DMS 273 (cell line): Measurements from ENCODE around the gene PDGFD.

Source experiments
- DNase-seq: peaks from one replicate; lab custom pipeline; 2025; ENCODE audit not compliant: unreplicated experiment; lab: John Stamatoyannopoulos, UW

PDGFD gene

GRCh38 chr11:104005234-104005855 lies 158.6 kb downstream of the PDGFD start:
- no peak for DNase-seq

DNA sequence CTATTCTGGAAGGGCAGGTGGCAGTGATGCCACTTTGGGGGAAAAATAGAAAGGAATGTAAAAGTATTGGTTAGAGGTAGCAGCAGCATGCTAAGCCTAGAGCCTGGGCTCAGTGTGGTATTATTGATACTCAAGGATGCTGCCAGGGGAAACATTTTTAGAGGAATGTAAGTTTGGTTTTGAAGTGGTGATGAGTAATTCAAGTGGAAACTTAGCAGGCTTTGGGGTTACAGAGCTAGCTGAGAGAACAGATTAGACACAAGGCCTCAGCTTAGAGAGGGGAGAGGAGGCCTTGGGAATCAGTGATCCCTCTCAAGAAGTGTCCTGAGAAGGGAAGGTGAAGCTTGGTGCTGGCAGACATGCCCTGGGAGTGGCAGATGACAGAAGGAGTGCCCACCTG lies 160.5 kb downstream of the PDGFD start:
- DNase-seq = no peak

DNA sequence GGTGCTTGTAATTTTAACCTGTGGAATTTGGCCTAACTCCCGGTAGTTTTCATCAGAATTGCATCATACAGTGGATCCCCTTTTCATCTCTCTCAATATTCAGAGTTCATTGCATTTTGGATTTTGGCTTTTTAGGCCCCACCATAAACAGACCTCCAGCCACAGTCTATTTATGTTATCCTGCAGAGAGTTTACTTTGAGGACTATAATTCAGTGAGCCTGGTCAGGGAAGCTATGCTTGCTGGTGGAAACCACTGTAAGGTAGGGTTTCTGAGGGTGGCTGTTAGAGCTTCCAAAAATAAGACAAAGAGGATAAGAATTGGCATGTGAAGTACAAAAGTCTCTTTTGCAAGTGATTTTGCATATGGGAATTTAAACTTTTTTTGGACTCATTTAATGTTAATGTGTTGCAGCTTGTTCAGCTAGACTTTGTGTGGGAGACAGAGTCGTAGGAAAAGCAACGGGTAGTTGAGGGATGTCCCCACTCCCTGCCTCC lies 162.3 kb downstream of the PDGFD start:
- no peak for DNase-seq

- DNase-seq = no peak
Observed at GRCh38 chr11:104000798-104001197, 163.1 kb downstream of the PDGFD start.

DNA sequence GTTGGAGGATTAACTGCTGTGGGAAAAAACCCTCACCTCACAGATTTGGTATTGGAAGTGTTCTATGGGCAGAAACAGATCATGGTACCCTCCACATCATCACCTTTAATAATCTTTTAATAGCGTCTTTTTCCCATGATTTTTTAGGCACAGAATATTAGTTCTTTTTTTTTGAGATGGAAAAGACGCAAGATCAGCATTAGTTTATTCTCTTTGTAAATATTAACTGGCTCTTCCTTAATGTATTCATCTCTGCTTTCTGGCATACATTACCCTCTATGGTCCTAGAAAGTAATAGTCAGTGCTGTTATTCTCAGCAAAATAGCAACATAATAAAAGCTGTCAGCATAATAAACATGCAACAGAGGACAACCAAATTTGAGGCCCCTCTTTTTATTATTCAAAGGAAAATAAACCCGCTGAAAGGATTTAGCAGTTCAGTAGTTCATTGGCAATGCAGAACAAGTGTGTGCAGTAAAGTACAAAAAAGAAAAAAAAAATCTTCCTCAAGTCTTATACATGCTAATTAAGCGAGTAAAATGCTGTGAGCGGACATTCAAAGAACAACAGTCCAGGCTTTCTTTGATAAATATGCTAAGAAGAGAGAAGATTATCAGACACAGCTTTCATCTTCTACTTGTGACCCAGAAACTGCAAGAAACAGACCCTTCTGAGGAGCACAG lies 165.0 kb downstream of the PDGFD start:
- DNase-seq = no peak

DNA sequence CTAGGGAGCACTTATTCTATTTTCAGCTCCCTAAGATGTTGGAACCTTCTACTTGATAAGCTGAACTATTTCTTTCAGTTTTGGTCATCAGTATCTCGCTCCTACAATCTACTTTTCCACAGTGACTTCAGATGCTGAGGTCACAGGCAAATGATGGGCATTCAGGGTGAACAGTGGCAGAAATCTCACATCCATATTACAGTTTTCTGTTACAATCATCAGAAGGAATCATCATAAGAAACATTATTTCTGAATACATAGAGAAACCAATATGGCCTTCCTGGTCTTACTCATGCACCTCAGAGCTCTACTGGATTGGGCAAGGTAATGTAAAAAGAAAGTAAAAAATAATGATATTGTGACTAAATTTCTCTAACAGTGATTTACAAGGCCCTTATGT lies 166.9 kb downstream of the PDGFD start:
- DNase-seq = no peak

DNA sequence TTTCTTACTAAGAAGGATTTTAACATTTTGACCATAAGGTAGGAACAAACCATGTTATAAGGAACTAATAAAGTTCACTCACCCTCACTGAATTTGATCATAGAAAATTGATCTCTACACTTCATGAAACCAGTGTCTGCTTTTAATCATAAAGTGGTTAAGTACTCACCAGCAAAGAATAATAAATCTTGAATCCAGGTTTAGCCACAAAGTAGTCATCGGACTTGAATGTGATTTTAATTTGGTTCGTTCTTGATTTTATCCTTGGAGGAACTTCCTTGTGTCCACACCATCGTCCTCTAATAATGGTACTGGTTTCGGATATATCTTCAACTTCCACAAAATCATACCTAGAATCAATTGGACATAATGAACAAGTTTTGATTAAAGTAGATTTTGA lies 168.1 kb downstream of the PDGFD start:
- no peak for DNase-seq

DNA sequence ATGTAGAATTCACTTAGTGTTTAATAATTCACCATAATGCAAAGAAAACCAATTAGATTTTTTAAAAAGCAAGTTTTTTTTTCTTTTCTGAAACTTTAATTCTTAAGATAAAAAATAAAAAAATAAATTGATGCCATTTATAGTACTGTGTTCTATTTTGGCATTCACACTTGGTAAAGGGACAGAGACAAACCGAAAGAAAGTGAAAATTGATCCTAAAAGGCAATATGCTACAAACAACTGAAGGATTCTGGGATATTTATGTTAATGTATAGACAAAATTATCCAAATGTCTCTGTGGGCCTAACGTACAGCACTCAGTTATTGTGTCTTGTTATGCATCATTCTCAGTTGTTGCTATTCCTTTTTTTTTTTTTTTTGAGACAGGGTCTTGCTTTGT lies 169.4 kb downstream of the PDGFD start:
- no peak for DNase-seq

- DNase-seq = no peak
Observed at GRCh38 chr11:103994094-103994493, 169.9 kb downstream of the PDGFD start.

DNA sequence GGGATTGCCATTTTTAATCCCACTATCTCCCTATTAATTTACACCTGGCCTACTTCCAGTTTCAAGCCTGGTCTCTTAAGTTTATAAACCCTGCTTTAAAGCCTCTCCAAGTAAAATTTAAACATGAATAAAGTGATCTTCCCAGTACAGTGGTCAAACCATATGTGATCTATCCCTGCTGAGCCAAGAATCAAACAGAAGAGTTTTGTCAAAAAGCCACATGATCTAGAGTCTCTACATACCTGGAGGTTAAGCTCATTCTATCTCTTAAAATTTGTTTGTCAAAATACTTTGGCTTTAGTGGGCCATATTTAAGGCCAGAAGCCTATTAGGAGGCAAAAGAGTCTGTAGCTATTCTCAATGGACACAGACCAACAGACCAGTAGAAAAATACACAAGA lies 170.4 kb downstream of the PDGFD start:
- no peak for DNase-seq

DNA sequence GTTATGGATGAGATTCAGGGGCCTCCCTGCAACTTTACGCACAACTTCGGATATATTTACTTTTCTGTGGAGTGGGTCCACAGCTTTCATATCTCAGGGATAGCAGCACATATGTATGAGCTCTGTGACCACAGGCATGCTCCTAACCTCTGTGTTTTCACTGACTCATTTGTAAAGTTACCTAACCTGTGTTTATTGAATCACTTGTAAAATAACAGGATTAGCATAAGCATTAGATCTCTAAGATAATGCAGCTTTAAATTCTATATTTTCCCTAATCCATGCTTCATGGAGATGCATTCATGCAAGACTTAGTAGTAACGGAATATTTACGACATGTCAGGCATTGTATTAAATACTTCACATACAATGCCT lies 175.4 kb downstream of the PDGFD start:
- no peak for DNase-seq

DNA sequence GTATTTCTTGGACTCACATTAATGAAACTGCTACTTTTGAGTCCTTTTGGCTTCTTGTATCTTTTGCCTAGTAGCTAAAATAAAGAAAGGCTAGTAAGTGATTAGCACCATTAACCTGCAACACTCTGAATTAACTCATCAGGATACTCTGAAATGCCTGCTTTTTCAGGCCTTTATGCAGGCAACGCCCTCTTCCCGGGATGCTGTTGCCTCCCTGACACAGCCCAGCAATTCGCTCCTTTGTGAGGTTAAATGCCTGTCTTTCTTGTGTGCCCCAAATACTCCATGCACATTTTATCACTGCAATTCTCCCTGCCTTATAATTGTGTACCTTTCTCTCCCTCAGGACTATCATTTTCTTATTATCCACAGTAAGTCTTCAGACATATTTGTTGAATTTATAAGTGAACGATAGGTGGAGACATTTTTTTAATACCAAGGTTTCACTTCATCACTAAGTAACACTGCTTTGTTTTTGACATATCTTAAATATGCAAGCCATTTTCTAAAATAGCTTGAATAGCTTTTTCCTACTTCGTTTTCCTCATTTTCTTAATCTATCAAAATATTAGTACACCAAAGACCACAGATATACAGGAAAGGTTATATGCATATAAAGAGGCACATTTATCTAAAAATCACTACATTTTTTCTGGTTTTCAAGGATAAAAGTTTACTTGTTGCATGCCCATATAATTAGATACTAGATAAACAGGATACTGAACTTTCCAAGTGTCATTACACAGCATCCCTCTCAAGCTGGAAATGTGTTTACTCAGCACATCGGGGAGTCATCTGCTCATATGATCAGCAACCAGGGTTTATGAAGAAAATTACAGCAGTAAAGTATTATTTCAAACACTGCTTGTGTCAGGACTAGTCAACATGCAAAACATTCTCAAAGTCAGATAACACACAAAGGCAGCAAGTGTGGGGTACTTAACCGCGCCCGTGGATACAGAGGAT lies 176.0 kb downstream of the PDGFD start:
- no peak for DNase-seq

DNA sequence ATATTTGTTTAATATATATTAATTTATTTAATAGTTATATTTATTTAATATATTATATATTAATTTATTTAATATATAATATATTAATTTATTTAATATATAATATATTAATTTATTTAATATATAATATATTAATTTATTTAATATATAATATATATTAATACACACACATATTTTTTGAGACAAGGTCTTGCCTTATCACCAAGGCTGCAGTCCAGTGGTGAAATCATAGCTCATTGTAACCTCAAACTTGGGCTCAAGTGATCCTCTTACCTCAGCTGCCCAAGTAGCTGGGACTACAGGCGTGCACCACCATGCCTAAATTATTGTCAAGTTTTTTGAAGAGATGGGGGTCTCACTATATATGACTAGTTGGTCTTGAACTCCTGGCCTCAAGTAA lies 178.9 kb downstream of the PDGFD start:
- DNase-seq = no peak

GRCh38 chr11:103980108-103980507 lies 183.8 kb downstream of the PDGFD start:
- no peak for DNase-seq

DNA sequence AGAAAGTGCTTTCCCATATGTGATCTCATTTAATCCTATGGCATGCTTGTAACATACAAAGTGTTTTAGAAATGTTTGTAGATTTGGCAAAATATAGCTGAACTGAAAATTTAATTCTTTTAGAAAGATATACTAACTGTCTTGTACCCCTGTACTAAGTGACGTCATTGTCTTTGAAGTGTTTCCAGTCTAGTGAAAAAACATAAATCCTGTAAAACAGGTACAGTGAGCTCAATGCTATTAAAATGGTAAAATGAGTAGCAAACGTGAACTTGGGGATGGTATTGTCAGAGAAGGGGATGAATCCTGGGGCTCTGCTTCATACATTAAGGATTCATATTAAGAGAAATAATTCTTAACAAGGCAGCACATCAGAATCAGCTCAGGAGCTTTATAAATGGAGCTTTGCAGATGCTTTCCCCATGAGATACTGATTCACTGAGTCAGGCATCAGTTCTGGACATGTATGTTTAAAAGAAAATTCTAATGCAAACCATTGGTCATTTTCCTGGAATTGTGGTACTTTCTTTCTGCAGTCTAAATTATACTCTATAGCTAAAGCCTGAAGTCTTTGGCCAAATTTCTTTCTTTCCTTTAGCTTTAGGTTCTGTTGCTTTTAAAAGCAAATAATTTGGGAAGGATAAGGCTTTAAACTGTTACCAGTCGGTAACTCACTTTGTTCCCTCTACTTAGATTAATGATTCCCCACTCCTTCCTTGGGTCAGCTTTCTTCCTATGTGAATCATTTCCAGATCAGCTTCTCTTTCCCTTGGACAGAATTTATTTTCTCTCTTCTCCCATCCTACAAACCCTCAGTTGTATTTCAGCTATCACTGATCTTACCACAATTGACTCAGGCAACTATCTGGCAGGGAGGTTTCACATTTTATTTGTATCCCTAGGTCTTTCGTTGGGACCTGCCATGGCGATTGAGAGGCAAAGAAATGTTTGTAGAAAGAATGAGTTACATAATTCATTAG lies 185.0 kb downstream of the PDGFD start:
- DNase-seq = no peak

GRCh38 chr11:103972013-103972412 lies 191.9 kb downstream of the PDGFD start:
- DNase-seq = no peak

- no peak for DNase-seq
Observed at GRCh38 chr11:103970701-103971249, 193.2 kb downstream of the PDGFD start.

- no peak for DNase-seq
Observed at GRCh38 chr11:103968685-103969084, 195.3 kb downstream of the PDGFD start.

GRCh38 chr11:103967985-103968384 lies 196.0 kb downstream of the PDGFD start:
- DNase-seq = no peak

GRCh38 chr11:103964390-103964789 lies 199.6 kb downstream of the PDGFD start:
- no peak for DNase-seq
